HepG2 (cell line): ENCODE data around the gene ZSCAN26. TPM values are rescaled to one million over a fixed set of nuclear protein-coding genes. Genes with fewer than 3 reads are reported as not detected.
A peak's percentile ranks its signal among the peaks of the same experiment; 100 is the strongest.

Experiments
- ATAC-seq: fragments of 200-7000 bp; cut with Tn5 transposase; 3 replicates; pipeline ENCODE4 v1.9.1; 2020; ENCODE audit warnings: mild to moderate bottlenecking, moderate library complexity
- BruUV-seq: library from RNA; stranded (reverse); fragments of 400-500 nt; replicated peaks from 2 replicates; lab custom pipeline; 2021; lab: Mats Ljungman, UMichigan
- CTCF ChIA-PET: fragments of 300-600 bp; formaldehyde crosslinking; extraction: SDS; loops from one replicate; lab custom pipeline; 2021; ENCODE audit warnings: low total read pairs, inconsistent platforms, low intra/inter-chr PET ratio; lab: Yijun Ruan, JAX
- POLR2A ChIA-PET: fragments of 350-600 bp; sonication (Branson Sonifier 250); formaldehyde crosslinking; loops from one replicate; lab custom pipeline; 2020; ENCODE audit warnings: antibody characterized with exemption, inconsistent platforms; lab: Yijun Ruan, JAX
- DNase-seq: peaks from one replicate; pipeline ENCODE4 v3.0.0-alpha.2; 2015; ENCODE audit warnings: low spot score
- FAIRE-seq: peaks from 3 replicates; lab custom pipeline; 2011; peaks lifted over from hg19 to GRCh38; lab: Jason Lieb, UNC
- H2AFZ ChIP-seq: one replicate; pipeline ENCODE4 v1.6.1; 2011; ENCODE audit warnings: low read length, inconsistent platforms
- H3K27ac ChIP-seq: fragments of 300-600 bp; 3 replicates; pipeline ENCODE4 v1.8.0; 2011; ENCODE audit warnings: mixed run types, mild to moderate bottlenecking, mixed read lengths, low read length, inconsistent platforms; ENCODE audit not compliant: insufficient read depth; ENCODE audit errors: extremely low read length
- H3K27me3 ChIP-seq, 2 experiments: fragments of 200-600 bp in 1 of 2; 2 replicates in 1 of 2; 3 replicates in 1 of 2; pipeline versions ENCODE4 v1.6.0 to v1.8.0; 2011; ENCODE audit warnings: low read length in 2 of 2, mild to moderate bottlenecking in 2 of 2, moderate library complexity in 2 of 2, inconsistent platforms in 1 of 2; ENCODE audit not compliant: insufficient read depth in 2 of 2, control insufficient read depth in 1 of 2
- H3K36me3 ChIP-seq, 2 experiments: fragments of 200-600 bp in 1 of 2; replicated peaks in 1 of 2; 2 replicates in 1 of 2; 3 replicates in 1 of 2; pipeline versions ENCODE4 v1.5.1 to v1.8.0; 2011; ENCODE audit warnings: low read length in 2 of 2, inconsistent platforms in 1 of 2; ENCODE audit not compliant: insufficient read depth in 2 of 2, control insufficient read depth in 1 of 2
- H3K4me1 ChIP-seq: 2 replicates; pipeline ENCODE4 v1.5.1; 2012; ENCODE audit warnings: low read length, inconsistent platforms; ENCODE audit not compliant: insufficient read depth
- H3K4me2 ChIP-seq: 2 replicates; pipeline ENCODE4 v1.6.0; 2011; ENCODE audit warnings: low read depth, low read length, inconsistent platforms
- H3K4me3 ChIP-seq, 3 experiments: fragments of 200-600 bp in 1 of 3; sonication (generic), shearing (Covaris generic) in 1 of 3; replicated peaks in 1 of 3; 2 replicates each; pipeline ENCODE4 v1.5.1; 2011 to 2016; ENCODE audit warnings: low read length in 3 of 3, inconsistent platforms in 2 of 3, low read depth in 2 of 3, mild to moderate bottlenecking in 2 of 3, control low read depth in 1 of 3, mixed read lengths in 1 of 3; ENCODE audit not compliant: insufficient read depth in 1 of 3
- H3K79me2 ChIP-seq: one replicate; pipeline ENCODE4 v1.6.1; 2011; ENCODE audit warnings: low read length, inconsistent platforms; ENCODE audit not compliant: insufficient read depth
- H3K9ac ChIP-seq: 2 replicates; pipeline ENCODE4 v1.6.0; 2011; ENCODE audit warnings: mild to moderate bottlenecking, low read depth, low read length, inconsistent platforms; ENCODE audit not compliant: insufficient read depth
- H3K9me3 ChIP-seq: 2 replicates; pipeline ENCODE4 v1.5.1; 2012; ENCODE audit warnings: mild to moderate bottlenecking, low read length
- H4K20me1 ChIP-seq: 2 replicates; pipeline ENCODE4 v1.6.0; 2011; ENCODE audit warnings: inconsistent platforms, mild to moderate bottlenecking, low read length, moderate library complexity; ENCODE audit not compliant: insufficient read depth
- CEBPG ChIP-seq: IDR thresholded peaks from 2 replicates; pipeline ENCODE4 v1.6.1; 2016
- FOSL2 ChIP-seq: sonication (generic); formaldehyde crosslinking; IDR thresholded peaks from 2 replicates; pipeline ENCODE4 v1.4.0; 2020; ENCODE audit warnings: missing genetic modification reagents
- KLF16 ChIP-seq, 2 experiments: sonication (generic) in 1 of 2; formaldehyde crosslinking in 1 of 2; IDR thresholded peaks; 2 replicates each; pipeline versions ENCODE4 v1.6.1 to v1.8.0; 2016 to 2023; ENCODE audit warnings: missing genetic modification reagents in 2 of 2, missing compliant biosample characterization in 1 of 2
- LCORL ChIP-seq, 2 experiments: fragments of 450-650 bp in 1 of 2; sonication (generic) in 1 of 2; formaldehyde crosslinking in 1 of 2; IDR thresholded peaks; 2 replicates each; pipeline versions ENCODE4 v1.5.0 to v1.6.1; 2017 to 2020; ENCODE audit warnings: antibody characterized with exemption in 1 of 2, missing genetic modification reagents in 1 of 2
- MAFF ChIP-seq: IDR thresholded peaks from 2 replicates; pipeline ENCODE4 v1.6.1; 2011; ENCODE audit warnings: low read depth, low read length, improper control_type of control experiment
- MAFG ChIP-seq: sonication (generic); formaldehyde crosslinking; IDR thresholded peaks from 2 replicates; pipeline ENCODE4 v1.5.1; 2020; ENCODE audit warnings: mild to moderate bottlenecking, missing genetic modification reagents
- MNT ChIP-seq: fragments of 450-650 bp; IDR thresholded peaks from 2 replicates; pipeline ENCODE4 v1.6.1; 2016
- NCOR1 ChIP-seq: fragments of 200-600 bp; sonication (generic); IDR thresholded peaks from 2 replicates; pipeline ENCODE4 v1.7.0; 2017; ENCODE audit warnings: antibody characterized with exemption, low read length, borderline replicate concordance
- NFE2 ChIP-seq: sonication (generic); formaldehyde crosslinking; IDR thresholded peaks from 2 replicates; pipeline ENCODE4 v1.4.0; 2020; ENCODE audit warnings: missing genetic modification reagents
- PHF21A ChIP-seq: sonication (generic); formaldehyde crosslinking; IDR thresholded peaks from 2 replicates; pipeline ENCODE4 v1.5.0; 2020; ENCODE audit warnings: mild to moderate bottlenecking, missing genetic modification reagents
- SIN3B ChIP-seq: fragments of 150-350 bp; IDR thresholded peaks from 2 replicates; pipeline ENCODE4 v1.6.1; 2014; ENCODE audit warnings: low read length
- SRSF1 ChIP-seq: fragments of 200-400 bp; formaldehyde crosslinking; optimal IDR thresholded peaks from 2 replicates; pipeline ENCODE3; 2017; ENCODE audit warnings: mild to moderate bottlenecking, low read depth, low read length, moderate library complexity
- TSC22D2 ChIP-seq: sonication (generic); formaldehyde crosslinking; IDR thresholded peaks from 2 replicates; pipeline ENCODE4 v1.5.1; 2020; ENCODE audit warnings: missing genetic modification reagents, mild to moderate bottlenecking, borderline replicate concordance
- ZNF136 ChIP-seq: sonication (generic); formaldehyde crosslinking; IDR thresholded peaks from 2 replicates; pipeline ENCODE4 v1.8.1; 2022; ENCODE audit warnings: low read depth, mild to moderate bottlenecking, moderate library complexity, missing genetic modification reagents
- ZNF256 ChIP-seq: sonication (generic); formaldehyde crosslinking; conservative IDR thresholded peaks from 2 replicates; pipeline ENCODE4 v1.4.0; 2020; ENCODE audit warnings: missing genetic modification reagents
- ZNF720 ChIP-seq: sonication (generic); formaldehyde crosslinking; IDR thresholded peaks from 2 replicates; pipeline ENCODE4 v1.4.0; 2020; ENCODE audit warnings: missing genetic modification reagents
- WGBS: methylation state at CpG from one replicate; pipeline ENCODE4 v1.1.6; 2017; ENCODE audit warnings: low lambda C conversion rate; 5-methylcytosine and 5-hydroxymethylcytosine counted together
- in situ Hi-C: cut with HindIII; loops from 2 replicates; pipeline ENCODE4 v1.10.0; 2017; ENCODE audit warnings: low pct_unique_long_range_greater_than_20kb; ENCODE audit not compliant: extremely low pct_ligation_motif_present
- intact Hi-C: fragments of 100-400 bp; cut with micrococcal nuclease; formaldehyde crosslinking; loops from one replicate; pipeline ENCODE4 v1.10.0; 2022; ENCODE audit not compliant: unreplicated experiment
- polyA plus RNA-seq, 8 experiments: library from polyadenylated mRNA; depleted of rRNA in 3 of 8; stranded (reverse) in 7 of 8; unstranded in 1 of 8; fragments of >200 nt; fragmentation: Illumina TruSeq in 4 of 8; extraction: Trizol in 4 of 8; gene quantifications; 2 replicates each; pipeline versions ENCODE4 v1.2.1 to v1.2.3, GENCODE V29; 2011 to 2016; ENCODE audit warnings: low read depth in 4 of 8, missing spikeins in 1 of 8, mixed read lengths in 1 of 8; ENCODE audit not compliant: insufficient read depth in 1 of 8
- total RNA-seq, 5 experiments: library from RNA; depleted of rRNA; stranded (reverse); fragments of >200 nt; fragmentation: Illumina TruSeq; extraction: Trizol; gene quantifications; 2 replicates each; pipeline ENCODE4 v1.2.3, GENCODE V29; 2016; ENCODE audit warnings: low read depth in 1 of 5
- TF ChIP-seq, protein P1 (sequence below): sonication (generic); formaldehyde crosslinking; IDR thresholded peaks from 2 replicates; pipeline ENCODE4 v1.4.0; 2020; ENCODE audit warnings: missing genetic modification reagents

Gene ZSCAN26
- total and polyA plus RNA-seq, 2 of the 13 experiments (the other 11 are each of a cell fraction or from before 2014, with no cell fraction given): 12.0 to 15.6 TPM

DNA sequence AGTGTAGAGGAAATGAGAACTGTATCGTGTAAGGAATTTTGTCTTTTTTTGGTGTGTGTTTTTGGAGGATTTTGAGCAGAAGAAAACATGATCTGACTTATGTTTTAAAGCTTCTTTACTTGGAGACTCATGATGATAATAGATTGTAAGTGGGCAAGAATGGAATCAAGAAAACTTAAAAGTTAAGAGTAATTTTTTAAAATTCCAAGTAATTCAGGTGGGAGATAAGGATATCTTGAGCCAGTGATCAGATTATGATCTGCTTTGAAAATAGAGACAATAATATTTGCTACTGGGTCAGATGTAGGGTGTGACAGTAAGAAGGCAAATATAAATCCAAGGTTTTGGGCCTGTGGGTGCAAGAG lies 734 bp downstream of the ZSCAN26 start:
- TF ChIP-seq NCOR1: 0 out of 2 replicates have a peak, but pooled peaks have one; percentile 4
- TF ChIP-seq, protein P1, sequence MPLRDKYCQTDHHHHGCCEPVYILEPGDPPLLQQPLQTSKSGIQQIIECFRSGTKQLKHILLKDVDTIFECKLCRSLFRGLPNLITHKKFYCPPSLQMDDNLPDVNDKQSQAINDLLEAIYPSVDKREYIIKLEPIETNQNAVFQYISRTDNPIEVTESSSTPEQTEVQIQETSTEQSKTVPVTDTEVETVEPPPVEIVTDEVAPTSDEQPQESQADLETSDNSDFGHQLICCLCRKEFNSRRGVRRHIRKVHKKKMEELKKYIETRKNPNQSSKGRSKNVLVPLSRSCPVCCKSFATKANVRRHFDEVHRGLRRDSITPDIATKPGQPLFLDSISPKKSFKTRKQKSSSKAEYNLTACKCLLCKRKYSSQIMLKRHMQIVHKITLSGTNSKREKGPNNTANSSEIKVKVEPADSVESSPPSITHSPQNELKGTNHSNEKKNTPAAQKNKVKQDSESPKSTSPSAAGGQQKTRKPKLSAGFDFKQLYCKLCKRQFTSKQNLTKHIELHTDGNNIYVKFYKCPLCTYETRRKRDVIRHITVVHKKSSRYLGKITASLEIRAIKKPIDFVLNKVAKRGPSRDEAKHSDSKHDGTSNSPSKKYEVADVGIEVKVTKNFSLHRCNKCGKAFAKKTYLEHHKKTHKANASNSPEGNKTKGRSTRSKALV (CRISPR knock-in tag): no peak
- no peak for TF ChIP-seq ZNF136 (CRISPR knock-in tag)
- TF ChIP-seq LCORL (IDR thresholded peaks at IDR 0.05): peak; percentile 41; the same call in 1 of the 2 replicates
- TF ChIP-seq LCORL (CRISPR knock-in tag; IDR thresholded peaks at IDR 0.05): no peak
- Histone ChIP-seq H4K20me1 (no peaks in the 10 kb centered on the region), H3K4me2 (peak overlapping the region; percentile 80), H3K79me2 (peaks cover 19% of the 10 kb centered on the region), H3K27me3 (peaks cover 0 to 7% of the 10 kb centered on the region in 2 experiments; a peak in 2 of 5 replicates), H3K27ac (peak overlapping the region; percentile 51), H3K9ac (peak overlapping the region; percentile 80), H3K36me3 (peaks cover 6 to 11% of the 10 kb centered on the region in 2 experiments), H3K4me3 (peak overlapping the region; percentile 85 to 91 (median 87)), H3K4me1 (peaks cover 26% of the 10 kb centered on the region), H2AFZ (peak overlapping the region; percentile 91), H3K9me3 (no peaks in the 10 kb centered on the region)
- FAIRE-seq (no peak), DNase-seq (no peak), ATAC-seq (no peak)
- ChIA-PET POLR2A (interaction anchor here (0.7 to 3.2 kb wide), 20 partner anchors 10 to 595 kb away, joined by 3 to 67 read pairs (median 10); partner anchors contain the start of genes PGBD1, ZKSCAN3, ZKSCAN4 and ZKSCAN8), CTCF (no interaction called here)
- intact Hi-C loops (loop anchor here (1.0 to 5.0 kb wide), 8 partner anchors 15 to 143 kb away; partner anchors contain the start of genes ZKSCAN4, ZKSCAN8, ZSCAN12 and ZSCAN16), in situ Hi-C loops (no loop called here)
- 1% methylated on average over 1 of the region's 1 CpG for WGBS
- TSS peak; percentile 75 for BruUV-seq

DNA sequence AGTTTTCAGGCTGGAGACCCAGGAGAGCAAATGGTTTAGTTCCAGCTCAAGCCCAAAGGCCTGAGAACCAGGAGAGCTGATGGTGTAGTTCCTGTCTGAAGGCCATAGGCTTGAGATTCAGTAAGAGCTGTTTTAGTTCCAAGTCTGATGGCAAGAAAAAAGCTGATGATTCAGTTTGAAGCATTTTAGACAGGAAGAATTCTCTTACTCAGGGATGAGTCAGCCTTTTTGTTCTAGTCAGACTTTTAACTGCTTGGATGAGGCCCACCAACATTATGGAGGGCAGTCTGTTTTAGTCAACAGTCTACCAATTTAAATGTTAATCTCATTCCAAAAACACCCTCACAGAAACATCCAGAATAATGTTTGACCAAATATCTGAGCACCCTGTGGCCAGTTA lies 2.5 kb downstream of the ZSCAN26 start:
- Histone ChIP-seq H2AFZ (no peak overlapping the region), H3K79me2 (peaks cover 19% of the 10 kb centered on the region), H3K4me1 (peaks cover 26% of the 10 kb centered on the region), H4K20me1 (no peaks in the 10 kb centered on the region), H3K9ac (no peak overlapping the region), H3K27ac (no peak overlapping the region), H3K36me3 (peaks cover 7 to 29% of the 10 kb centered on the region in 2 experiments), H3K27me3 (no peaks in the 10 kb centered on the region), H3K4me2 (no peak overlapping the region), H3K9me3 (no peaks in the 10 kb centered on the region), H3K4me3 (no peak overlapping the region)
- FAIRE-seq: no peak
- in situ Hi-C loops (no loop called here), intact Hi-C loops (loop anchor here (5.0 kb wide), 1 partner anchor 53 kb away; no protein-coding TSS in a partner anchor)
- POLR2A ChIA-PET: interaction anchor here (1.1 kb wide), 1 partner anchor 17 kb away, joined by 4 read pairs; the partner anchor contains the start of gene ZKSCAN4
- no peak for ATAC-seq
- CTCF ChIA-PET: no interaction called here
- no peak for DNase-seq
- BruUV-seq: no TSS peak
- TF ChIP-seq MAFG (CRISPR knock-in tag): peak; percentile 77
- TF ChIP-seq MAFF: peak; percentile 92
- TF ChIP-seq MNT: no peak
- TF ChIP-seq NFE2 (CRISPR knock-in tag): peak; percentile 37; the same call in 1 of the 2 replicates
- TF ChIP-seq FOSL2 (CRISPR knock-in tag): peak; percentile 39; the same call in 1 of the 2 replicates
- TF ChIP-seq SRSF1: no peak
- no peak for TF ChIP-seq TSC22D2
- no peak for TF ChIP-seq PHF21A (CRISPR knock-in tag)
- TF ChIP-seq ZNF256 (CRISPR knock-in tag): no peak
- no peak for TF ChIP-seq SIN3B
- TF ChIP-seq ZNF720 (CRISPR knock-in tag): no peak
- TF ChIP-seq KLF16 (CRISPR knock-in tag; IDR thresholded peaks at IDR 0.05): no peak
- TF ChIP-seq CEBPG: no peak
